GM12878 (cell line): ENCODE data around the gene DICER1.

ENCODE experiments used
- JUND ChIP-seq: IDR thresholded peaks from 2 replicates; pipeline ENCODE4 v1.6.1; 2012; ENCODE audit warnings: low read depth, mild to moderate bottlenecking, low read length, improper control_type of control experiment, moderate library complexity
- NRF1 ChIP-seq: conservative IDR thresholded peaks from 2 replicates; pipeline ENCODE4 v1.6.1; 2011; ENCODE audit warnings: mild to moderate bottlenecking, low read depth, low read length, improper control_type of control experiment
- POU2F2 ChIP-seq: IDR thresholded peaks from 3 replicates; pipeline ENCODE4 v1.6.1; 2011; ENCODE audit warnings: low read depth, mild to moderate bottlenecking, low read length, borderline replicate concordance
- SIN3A ChIP-seq: IDR thresholded peaks from 2 replicates; pipeline ENCODE4 v1.6.1; 2012; ENCODE audit warnings: low read depth, low read length, improper control_type of control experiment
- SMC3 ChIP-seq: IDR thresholded peaks from 2 replicates; pipeline ENCODE4 v1.6.1; 2011; ENCODE audit warnings: low read length, improper control_type of control experiment, borderline replicate concordance
- SP1 ChIP-seq: IDR thresholded peaks from one replicate; pipeline ENCODE4 v1.6.1; 2011; ENCODE audit warnings: low read depth, low read length
- SPI1 ChIP-seq: IDR thresholded peaks from 2 replicates; pipeline ENCODE4 v1.6.1; 2011; ENCODE audit warnings: low read depth, mild to moderate bottlenecking, low read length, moderate library complexity, borderline replicate concordance; ENCODE audit not compliant: insufficient read depth
- TF ChIP-seq, protein P1 (sequence below), 3 experiments: IDR thresholded peaks in 2 of 3; conservative IDR thresholded peaks in 1 of 3; 2 replicates each; pipeline ENCODE4 v1.5.1; 2011; ENCODE audit warnings: low read depth in 3 of 3, low read length in 3 of 3, mild to moderate bottlenecking in 3 of 3, control low read depth in 2 of 3, moderate library complexity in 2 of 3, inconsistent platforms in 1 of 3, mixed read lengths in 1 of 3; ENCODE audit not compliant: control insufficient read depth in 2 of 3, insufficient read depth in 1 of 3; ENCODE audit errors: extremely low read depth in 1 of 3

DNA sequence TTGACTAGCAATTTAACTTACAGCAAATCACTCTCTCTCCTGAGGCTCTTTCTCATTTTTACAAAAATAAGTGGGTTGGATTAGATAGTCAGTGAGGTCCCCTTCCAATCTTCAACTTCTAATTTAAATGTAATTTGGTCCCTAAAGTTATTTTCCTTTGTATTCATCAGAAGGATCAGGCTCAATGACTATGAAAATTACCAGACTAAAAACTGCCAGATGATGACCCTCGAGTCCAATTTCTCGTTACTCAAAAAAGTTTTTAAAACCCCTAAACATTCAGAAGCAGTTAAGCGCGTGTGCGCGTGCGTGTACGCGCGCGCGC is 34.7 kb downstream of the DICER1 start:
- TF ChIP-seq SP1 (no peak), SIN3A (no peak), SPI1 (no peak), JUND (no peak), SMC3 (no peak), POU2F2 (no peak), NRF1 (no peak)
- TF ChIP-seq, protein P1, sequence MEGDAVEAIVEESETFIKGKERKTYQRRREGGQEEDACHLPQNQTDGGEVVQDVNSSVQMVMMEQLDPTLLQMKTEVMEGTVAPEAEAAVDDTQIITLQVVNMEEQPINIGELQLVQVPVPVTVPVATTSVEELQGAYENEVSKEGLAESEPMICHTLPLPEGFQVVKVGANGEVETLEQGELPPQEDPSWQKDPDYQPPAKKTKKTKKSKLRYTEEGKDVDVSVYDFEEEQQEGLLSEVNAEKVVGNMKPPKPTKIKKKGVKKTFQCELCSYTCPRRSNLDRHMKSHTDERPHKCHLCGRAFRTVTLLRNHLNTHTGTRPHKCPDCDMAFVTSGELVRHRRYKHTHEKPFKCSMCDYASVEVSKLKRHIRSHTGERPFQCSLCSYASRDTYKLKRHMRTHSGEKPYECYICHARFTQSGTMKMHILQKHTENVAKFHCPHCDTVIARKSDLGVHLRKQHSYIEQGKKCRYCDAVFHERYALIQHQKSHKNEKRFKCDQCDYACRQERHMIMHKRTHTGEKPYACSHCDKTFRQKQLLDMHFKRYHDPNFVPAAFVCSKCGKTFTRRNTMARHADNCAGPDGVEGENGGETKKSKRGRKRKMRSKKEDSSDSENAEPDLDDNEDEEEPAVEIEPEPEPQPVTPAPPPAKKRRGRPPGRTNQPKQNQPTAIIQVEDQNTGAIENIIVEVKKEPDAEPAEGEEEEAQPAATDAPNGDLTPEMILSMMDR (IDR thresholded peaks at IDR 0.05 in 2 of 3, conservative IDR thresholded peaks at IDR 0.05 in 1 of 3; ENCODE audit: control insufficient read depth in 2 of 3, extremely low read depth in 1 of 3, insufficient read depth in 1 of 3, low read depth in 3 of 3, low read length in 3 of 3) = no peak
